GM12801 (cell line): ENCODE results near the gene RIBC2.

Experiments
- TF ChIP-seq, protein P1 (sequence below): IDR thresholded peaks from one replicate; pipeline ENCODE4 v1.5.1; 2011; ENCODE audit warnings: control low read depth; ENCODE audit not compliant: insufficient read length; ENCODE audit errors: extremely low read depth

The RIBC2 gene

DNA sequence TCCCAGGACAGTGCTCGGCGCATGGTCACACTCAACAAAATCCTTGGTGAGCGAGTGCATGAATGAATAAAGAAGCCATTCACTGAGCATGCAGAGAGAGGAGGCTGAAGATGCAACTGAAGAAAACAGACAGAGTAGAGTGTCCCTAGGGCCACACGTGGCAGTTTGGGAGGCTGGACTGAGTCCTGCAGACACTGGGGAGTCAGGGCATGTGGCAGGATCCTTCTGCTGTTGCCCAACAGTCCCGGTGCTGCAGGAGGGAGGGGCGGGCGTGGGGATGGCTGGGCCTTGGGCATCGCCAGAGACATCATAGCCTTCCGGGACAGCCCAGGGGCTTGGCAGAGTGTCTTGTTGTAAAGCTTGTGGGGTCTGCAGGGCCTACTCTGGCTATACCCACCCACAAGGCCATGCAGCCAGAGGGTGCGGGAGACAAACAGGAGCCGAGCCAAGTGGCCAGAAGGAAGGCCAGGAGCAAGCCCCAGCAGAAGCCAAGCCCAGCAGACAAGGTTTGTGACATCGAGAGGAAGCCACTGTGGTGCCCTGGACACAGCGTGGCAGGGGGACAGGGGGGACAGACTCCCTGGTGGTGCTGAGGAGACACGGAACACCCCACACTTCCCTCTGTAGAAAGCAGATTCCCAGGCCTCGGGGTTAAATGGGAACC is 62.5 kb downstream of the RIBC2 start:
- TF ChIP-seq, protein P1, sequence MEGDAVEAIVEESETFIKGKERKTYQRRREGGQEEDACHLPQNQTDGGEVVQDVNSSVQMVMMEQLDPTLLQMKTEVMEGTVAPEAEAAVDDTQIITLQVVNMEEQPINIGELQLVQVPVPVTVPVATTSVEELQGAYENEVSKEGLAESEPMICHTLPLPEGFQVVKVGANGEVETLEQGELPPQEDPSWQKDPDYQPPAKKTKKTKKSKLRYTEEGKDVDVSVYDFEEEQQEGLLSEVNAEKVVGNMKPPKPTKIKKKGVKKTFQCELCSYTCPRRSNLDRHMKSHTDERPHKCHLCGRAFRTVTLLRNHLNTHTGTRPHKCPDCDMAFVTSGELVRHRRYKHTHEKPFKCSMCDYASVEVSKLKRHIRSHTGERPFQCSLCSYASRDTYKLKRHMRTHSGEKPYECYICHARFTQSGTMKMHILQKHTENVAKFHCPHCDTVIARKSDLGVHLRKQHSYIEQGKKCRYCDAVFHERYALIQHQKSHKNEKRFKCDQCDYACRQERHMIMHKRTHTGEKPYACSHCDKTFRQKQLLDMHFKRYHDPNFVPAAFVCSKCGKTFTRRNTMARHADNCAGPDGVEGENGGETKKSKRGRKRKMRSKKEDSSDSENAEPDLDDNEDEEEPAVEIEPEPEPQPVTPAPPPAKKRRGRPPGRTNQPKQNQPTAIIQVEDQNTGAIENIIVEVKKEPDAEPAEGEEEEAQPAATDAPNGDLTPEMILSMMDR, result no peak

DNA sequence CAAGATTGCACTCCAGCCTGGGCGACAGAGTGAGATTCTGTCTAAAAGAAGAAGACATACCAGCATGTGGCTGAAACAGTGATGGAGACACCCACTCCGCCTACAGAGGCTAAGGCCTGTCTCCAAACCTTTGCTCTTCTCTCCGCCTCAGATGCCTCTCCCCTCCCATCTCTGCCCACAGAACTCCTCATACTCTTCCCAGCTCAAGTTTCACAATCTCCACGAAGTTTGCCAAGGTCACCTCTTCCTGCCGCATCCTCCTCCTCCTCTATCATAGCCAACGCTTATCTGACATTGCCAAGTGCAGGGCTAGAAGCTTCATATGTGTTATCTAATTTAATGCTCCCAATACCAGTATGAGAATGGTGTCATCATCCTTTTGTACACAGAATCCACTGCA is 63.3 kb downstream of the RIBC2 start:
- TF ChIP-seq, protein P1, result no peak

DNA sequence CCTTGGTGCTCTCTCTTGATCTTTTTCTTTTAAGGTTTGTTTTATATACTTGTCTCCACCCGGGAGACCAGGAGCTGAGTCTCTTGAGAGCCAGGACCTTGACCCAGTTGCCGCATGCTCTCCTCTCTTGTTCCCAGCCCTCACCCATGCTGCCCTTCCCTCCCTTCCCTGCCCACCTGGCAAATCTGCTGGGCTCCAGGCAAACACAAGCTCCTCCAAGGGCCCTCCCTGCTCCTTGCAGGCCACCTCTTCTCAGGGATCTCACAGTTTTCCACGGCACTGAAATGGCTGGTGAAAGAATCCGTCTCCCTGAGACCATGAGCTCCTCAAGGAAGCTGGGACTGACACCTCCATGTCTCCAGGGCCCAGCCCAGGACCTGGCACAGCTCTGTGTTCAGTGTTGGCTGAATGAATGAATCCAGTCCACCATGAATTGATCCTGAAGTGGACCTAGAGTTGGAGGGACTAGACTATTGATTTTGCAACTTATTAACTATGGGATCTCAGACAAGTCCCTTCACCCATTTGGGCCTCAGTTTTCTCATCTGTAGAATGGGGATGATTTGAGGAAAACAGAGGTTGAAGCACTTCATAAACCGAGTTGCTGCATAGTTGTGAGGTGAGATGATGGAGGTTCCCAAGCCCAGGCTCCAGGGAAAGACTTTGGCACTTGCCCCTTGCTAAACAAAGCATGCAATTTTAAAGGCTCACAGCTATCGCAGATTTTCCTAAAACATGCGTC is 64.0 kb downstream of the RIBC2 start:
- TF ChIP-seq, protein P1, result no peak

DNA sequence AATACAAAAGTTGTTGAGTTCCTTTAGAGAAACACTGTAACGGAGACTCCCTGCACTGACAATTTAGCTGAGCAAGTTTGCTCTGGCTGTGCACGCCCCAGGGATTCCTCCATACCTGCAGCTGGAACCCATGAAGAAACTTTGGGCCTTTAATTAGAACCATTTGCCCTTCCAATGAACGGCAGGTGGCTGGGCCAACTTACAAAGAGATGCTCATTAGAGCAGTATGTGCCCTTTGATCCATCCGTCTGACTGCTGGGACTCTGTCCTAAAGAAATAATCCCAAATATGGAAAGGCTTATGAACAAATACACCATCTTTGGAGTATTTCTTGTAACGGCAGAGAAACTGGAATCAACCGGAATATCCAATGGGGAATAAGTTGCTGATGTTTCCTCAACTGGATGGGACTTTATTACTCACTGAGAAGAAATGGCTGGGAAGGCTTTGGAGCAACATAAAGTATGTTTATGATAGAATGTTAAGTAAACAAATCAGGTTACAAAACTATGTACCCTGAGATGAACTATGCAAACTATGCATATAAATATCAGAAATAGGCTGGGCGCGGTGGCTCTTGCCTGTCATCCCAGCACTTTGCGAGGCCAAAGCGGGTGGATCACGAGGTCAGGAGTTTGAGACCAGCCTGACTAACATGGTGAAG is 64.7 kb downstream of the RIBC2 start:
- TF ChIP-seq, protein P1, result no peak

DNA sequence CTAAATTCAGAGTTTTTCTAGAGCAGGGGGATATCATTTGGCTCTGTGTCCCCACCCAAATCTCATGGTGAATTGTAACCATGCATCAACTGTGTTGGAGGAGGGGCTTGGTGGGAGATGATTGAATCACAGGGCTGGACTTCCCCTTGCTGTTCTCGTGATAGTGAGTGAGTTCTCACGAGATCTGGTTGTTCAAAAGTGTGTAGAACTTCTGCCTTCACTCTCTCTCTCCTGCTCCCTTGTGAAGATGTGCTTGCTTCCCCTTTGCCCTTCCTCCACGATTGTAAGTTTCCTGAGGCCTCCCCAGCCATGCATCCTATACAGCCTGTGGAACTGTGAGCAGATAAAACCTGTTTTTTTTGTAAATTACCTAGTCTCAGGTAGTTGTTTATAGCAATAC is 67.2 kb downstream of the RIBC2 start:
- TF ChIP-seq, protein P1, result no peak

DNA sequence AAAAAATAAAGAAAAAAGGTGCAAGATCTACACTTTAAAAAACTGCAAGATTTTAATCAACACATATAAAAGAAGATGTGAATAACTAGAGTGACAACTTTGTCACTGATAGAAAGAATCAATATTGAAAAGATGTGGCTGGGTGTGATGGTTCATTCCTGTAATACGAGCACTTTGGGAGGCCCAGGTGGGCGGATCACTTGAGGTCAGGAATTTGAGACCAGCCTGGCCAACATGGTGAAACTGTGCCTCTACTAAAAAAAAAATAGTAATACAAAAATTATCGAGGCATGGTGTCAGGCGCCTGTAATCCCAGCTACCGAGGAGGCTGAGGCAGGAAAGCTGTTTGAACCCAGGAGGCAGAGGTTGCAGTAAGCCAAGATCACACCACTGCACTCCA is 68.2 kb downstream of the RIBC2 start:
- TF ChIP-seq, protein P1, result no peak
